ENCODE data around the gene MCTP2. TPM values are rescaled to one million over a fixed set of nuclear protein-coding genes. Genes with fewer than 3 reads are reported as not detected.

MCTP2 gene
- total RNA-seq, 1 experiment from 2014 or later = 0.15 TPM

DNA sequence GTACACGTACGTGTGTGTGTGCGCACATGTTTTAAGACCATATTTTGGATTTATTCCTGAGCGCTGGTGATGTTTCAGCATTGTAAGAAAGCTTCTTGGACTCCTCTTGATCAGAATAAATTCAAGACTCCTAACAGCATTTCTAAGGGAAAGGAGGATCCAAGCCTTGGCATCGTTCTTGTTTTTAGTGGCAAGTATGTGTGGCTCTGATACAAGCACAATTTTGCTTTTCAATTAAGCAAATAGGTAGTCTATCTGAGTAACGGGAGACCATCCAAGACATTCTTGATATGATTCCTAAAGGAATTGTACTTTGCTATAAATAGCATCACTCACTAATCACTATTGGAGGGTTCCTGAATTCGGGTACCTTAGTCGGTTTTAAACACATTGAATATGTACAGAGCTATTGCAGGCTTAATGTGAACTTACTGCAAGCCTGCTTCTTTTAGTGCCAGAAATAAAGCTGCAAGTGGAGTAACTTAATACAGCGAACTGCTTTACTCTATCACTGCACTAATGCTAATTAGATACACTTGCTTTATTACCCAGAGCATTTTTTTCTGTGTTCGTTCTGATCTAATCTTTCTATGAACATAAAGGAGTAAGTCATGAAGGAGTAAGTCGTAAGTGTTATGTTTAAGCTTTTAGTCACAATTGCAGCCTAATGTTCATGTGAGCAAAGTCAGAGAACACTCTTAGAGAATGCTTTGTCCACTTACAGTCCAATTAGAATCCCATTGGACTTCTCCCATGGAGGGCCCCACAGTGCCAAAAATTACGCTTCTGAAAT, 186.3 kb downstream of the MCTP2 start:
- Histone ChIP-seq H3K9me3 (ENCODE audit: control insufficient read depth, insufficient read depth, low read depth, low read length) (no peaks in the 10 kb centered on the region), H3K36me3 (ENCODE audit: control insufficient read depth, insufficient read depth, low read length) (no peaks in the 10 kb centered on the region), H3K27me3 (ENCODE audit: control insufficient read depth, insufficient read depth, low read length) (no peaks in the 10 kb centered on the region), H3K27ac (ENCODE audit: low read length) (no peak overlapping the region), H3K4me3 (ENCODE audit: low read depth in 2 of 2, low read length in 2 of 2) (no peak overlapping the region), H3K4me1 (ENCODE audit: control insufficient read depth, insufficient read depth, low read length) (no peaks in the 10 kb centered on the region)
- ATAC-seq = no peak
- in situ Hi-C loops (cut with HindIII; ENCODE audit: low pct_unique_long_range_greater_than_20kb, low sequenced_read_pairs) (no loop called here), intact Hi-C loops (cut with micrococcal nuclease; ENCODE audit: unreplicated experiment) (loop anchor here (10.0 kb wide), 1 partner anchor 247 kb away; no protein-coding TSS in a partner anchor)
- CTCF ChIA-PET = no interaction called here
- DNase-seq (ENCODE audit: low read depth, low spot score) = no peak
- TF ChIP-seq, protein P1, sequence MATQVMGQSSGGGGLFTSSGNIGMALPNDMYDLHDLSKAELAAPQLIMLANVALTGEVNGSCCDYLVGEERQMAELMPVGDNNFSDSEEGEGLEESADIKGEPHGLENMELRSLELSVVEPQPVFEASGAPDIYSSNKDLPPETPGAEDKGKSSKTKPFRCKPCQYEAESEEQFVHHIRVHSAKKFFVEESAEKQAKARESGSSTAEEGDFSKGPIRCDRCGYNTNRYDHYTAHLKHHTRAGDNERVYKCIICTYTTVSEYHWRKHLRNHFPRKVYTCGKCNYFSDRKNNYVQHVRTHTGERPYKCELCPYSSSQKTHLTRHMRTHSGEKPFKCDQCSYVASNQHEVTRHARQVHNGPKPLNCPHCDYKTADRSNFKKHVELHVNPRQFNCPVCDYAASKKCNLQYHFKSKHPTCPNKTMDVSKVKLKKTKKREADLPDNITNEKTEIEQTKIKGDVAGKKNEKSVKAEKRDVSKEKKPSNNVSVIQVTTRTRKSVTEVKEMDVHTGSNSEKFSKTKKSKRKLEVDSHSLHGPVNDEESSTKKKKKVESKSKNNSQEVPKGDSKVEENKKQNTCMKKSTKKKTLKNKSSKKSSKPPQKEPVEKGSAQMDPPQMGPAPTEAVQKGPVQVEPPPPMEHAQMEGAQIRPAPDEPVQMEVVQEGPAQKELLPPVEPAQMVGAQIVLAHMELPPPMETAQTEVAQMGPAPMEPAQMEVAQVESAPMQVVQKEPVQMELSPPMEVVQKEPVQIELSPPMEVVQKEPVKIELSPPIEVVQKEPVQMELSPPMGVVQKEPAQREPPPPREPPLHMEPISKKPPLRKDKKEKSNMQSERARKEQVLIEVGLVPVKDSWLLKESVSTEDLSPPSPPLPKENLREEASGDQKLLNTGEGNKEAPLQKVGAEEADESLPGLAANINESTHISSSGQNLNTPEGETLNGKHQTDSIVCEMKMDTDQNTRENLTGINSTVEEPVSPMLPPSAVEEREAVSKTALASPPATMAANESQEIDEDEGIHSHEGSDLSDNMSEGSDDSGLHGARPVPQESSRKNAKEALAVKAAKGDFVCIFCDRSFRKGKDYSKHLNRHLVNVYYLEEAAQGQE (IDR thresholded peaks at IDR 0.05; ENCODE audit: insufficient read depth in 1 of 2, low read depth in 2 of 2, low read length in 1 of 2) = no peak
- TF ChIP-seq TCF7L2 (IDR thresholded peaks at IDR 0.05; ENCODE audit: low read depth, low read length) (no peak), SIN3A (IDR thresholded peaks at IDR 0.05; ENCODE audit: borderline replicate concordance, insufficient read depth, low read depth, low read length) (no peak), POLR2AphosphoS5 (IDR thresholded peaks at IDR 0.05; ENCODE audit: low read depth, low read length) (no peak), CTCF (IDR thresholded peaks at IDR 0.05) (no peak)
- POLR2A ChIA-PET = no interaction called here
- no TSS peak for BruUV-seq (replicated peaks)

DNA sequence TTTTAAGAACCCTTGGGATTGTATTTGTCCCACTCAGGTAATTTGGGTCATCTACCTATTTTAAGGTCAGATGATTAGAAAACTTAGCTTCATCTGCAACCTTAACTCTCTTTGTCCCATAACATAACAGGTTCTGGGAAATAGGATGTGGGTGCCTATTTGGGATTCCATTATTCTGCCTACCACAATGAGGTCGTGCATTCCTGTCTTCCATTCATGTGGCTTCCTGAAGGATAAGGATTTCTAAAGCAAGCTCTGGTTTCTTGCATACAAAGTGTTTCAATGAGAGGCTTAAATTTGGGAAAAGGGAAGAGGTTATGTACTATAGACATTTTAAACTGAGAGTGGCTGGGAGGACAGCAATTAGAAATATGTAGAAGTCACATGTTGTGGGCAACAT, 190.3 kb downstream of the MCTP2 start:
- Histone ChIP-seq H3K9me3 (ENCODE audit: control insufficient read depth, insufficient read depth, low read depth, low read length) (no peaks in the 10 kb centered on the region), H3K4me1 (ENCODE audit: control insufficient read depth, insufficient read depth, low read length) (no peaks in the 10 kb centered on the region), H3K4me3 (ENCODE audit: low read depth in 2 of 2, low read length in 2 of 2) (no peak overlapping the region), H3K36me3 (ENCODE audit: control insufficient read depth, insufficient read depth, low read length) (no peaks in the 10 kb centered on the region), H3K27ac (ENCODE audit: low read length) (no peak overlapping the region), H3K27me3 (ENCODE audit: control insufficient read depth, insufficient read depth, low read length) (no peaks in the 10 kb centered on the region)
- ChIA-PET CTCF (no interaction called here), POLR2A (no interaction called here)
- no peak for ATAC-seq
- no TSS peak for BruUV-seq (replicated peaks)
- no peak for DNase-seq (ENCODE audit: low read depth, low spot score)
- intact Hi-C loops (cut with micrococcal nuclease; ENCODE audit: unreplicated experiment) = no loop called here
- in situ Hi-C loops (cut with HindIII; ENCODE audit: low pct_unique_long_range_greater_than_20kb, low sequenced_read_pairs) = no loop called here
- TF ChIP-seq TCF7L2 (IDR thresholded peaks at IDR 0.05; ENCODE audit: low read depth, low read length) (no peak), SIN3A (IDR thresholded peaks at IDR 0.05; ENCODE audit: borderline replicate concordance, insufficient read depth, low read depth, low read length) (no peak), CTCF (IDR thresholded peaks at IDR 0.05) (no peak), POLR2AphosphoS5 (IDR thresholded peaks at IDR 0.05; ENCODE audit: low read depth, low read length) (no peak)
- TF ChIP-seq, protein P1 (IDR thresholded peaks at IDR 0.05; ENCODE audit: insufficient read depth in 1 of 2, low read depth in 2 of 2, low read length in 1 of 2) = no peak

Measured in Panc1 (cell line).